GM18499 (cell line): ENCODE data around the gene ZNF821.
"Not testable (repeated sequence)": the region's sequence is repeated elsewhere in the genome, so short reads cannot be mapped to it uniquely, and the experiment has no call there.

Source experiments
- ATAC-seq: cut with Tn5 transposase; IDR thresholded peaks from one replicate; pipeline ENCODE4 v1.9.1; 2021; ENCODE audit warnings: moderate number of reproducible peaks; ENCODE audit not compliant: insufficient read depth, unreplicated experiment

The ZNF821 gene

DNA sequence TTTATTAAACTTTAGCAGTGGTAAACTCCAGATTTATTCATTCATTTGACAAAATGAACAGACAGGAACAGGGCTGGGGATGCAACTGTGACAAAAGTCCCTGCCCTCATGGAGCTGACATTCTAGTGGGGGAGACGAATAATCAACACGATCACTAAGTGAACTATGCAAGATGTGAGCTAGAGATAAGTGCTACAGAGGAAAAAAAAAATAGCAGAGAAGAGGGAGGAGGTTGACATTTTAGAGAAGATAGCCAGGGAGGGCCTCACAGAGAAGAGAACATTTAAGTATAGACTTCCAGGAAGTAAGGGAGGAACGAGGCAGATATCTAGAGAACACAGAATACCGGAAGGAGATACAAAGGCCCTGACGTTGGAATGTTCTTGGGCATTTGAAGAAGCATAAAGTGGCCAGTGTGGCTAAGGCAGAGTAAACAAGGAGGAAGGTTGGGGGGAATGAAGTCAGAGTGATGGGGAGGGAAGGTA, 57.4 kb downstream of the ZNF821 start:
- ATAC-seq, result no peak

DNA sequence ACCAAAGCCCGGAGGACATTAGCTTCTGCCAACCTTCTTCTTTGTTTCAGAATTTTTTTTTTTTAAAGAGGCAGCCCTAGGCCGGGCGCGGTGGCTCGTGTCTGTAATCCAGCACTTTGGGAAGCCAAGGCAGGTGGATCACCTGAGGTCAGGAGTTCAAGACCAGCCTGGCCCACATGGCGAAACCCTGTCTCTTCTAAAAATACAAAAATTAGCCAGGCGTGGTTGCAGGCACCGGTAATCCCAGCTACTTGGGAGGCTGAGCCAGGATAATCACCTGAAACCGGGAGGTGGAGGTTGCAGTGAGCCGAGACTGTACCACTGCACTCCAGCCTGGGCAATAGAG, 66.9 kb downstream of the ZNF821 start:
- not testable (repeated sequence) for ATAC-seq

DNA sequence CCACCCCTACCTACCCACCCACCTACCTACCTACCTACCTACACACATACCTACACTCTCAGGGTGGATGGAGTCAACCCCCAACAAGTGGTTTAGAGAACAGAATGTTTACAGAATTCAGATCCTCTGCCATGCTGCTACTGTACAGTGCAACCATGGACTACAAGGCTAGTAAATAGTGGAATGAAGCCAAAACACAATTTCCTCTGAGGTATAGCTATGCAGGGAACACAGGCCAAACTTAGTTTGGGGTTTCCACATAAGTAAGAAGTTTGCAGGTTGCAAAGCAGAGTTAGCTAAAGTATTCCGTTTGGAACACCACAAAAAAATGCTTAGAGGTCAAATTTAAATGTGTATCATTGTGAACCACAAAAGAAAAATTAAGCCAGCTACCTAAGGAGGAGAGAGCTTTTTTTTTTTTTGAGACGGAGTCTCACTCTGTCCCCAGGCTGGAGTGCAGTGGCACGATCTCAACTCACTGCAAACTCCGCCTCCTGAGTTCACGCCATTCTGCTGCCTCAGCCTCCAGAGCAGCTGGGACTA, 72.7 kb downstream of the ZNF821 start:
- ATAC-seq, result no peak

DNA sequence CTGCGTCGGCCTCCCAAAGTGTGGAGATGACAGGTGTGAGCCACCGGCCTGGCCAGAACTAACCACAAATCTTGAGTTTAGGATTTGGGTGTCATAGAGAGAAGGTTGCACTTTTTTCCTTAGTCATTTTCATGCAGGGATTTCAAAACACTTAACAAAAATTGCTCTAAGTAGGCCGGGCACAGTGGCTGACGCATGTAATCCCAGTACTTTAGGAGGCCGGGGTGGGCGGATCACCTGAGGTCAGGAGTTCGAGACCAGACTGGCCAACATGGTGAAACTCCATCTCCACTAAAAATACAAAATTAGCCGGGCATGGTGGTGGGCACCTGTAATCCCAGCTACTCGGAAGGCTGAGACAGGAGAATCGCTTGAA, 73.8 kb downstream of the ZNF821 start:
- not testable (repeated sequence) for ATAC-seq
